GM18499 (cell line): ENCODE results near the gene ABRACL.

ENCODE experiments used
- ATAC-seq: cut with Tn5 transposase; IDR thresholded peaks from one replicate; pipeline ENCODE4 v1.9.1; 2021; ENCODE audit warnings: moderate number of reproducible peaks; ENCODE audit not compliant: insufficient read depth, unreplicated experiment

Gene ABRACL

GRCh38 chr6:139050770-139051313, 22.3 kb downstream of the ABRACL start:
- ATAC-seq: no peak

GRCh38 chr6:139051396-139052060, 23.0 kb downstream of the ABRACL start:
- ATAC-seq: no peak

- ATAC-seq: no peak
Measured at GRCh38 chr6:139053382-139053781, 24.8 kb downstream of the ABRACL start.

- ATAC-seq: no peak
Measured at GRCh38 chr6:139054001-139054400, 25.5 kb downstream of the ABRACL start.

GRCh38 chr6:139055709-139056108, 27.2 kb downstream of the ABRACL start:
- no peak for ATAC-seq

GRCh38 chr6:139058029-139058428, 29.5 kb downstream of the ABRACL start:
- no peak for ATAC-seq

- ATAC-seq: no peak
Measured at GRCh38 chr6:139060332-139060731, 31.8 kb downstream of the ABRACL start.

- no peak for ATAC-seq
Measured at GRCh38 chr6:139062932-139063646, 34.5 kb downstream of the ABRACL start.

GRCh38 chr6:139064981-139065665, 36.6 kb downstream of the ABRACL start:
- ATAC-seq: no peak

GRCh38 chr6:139066080-139066479, 37.5 kb downstream of the ABRACL start:
- no peak for ATAC-seq

GRCh38 chr6:139068846-139069245, 40.3 kb downstream of the ABRACL start:
- no peak for ATAC-seq

- ATAC-seq: no peak
Measured at GRCh38 chr6:139073118-139073517, 44.6 kb downstream of the ABRACL start.

GRCh38 chr6:139079018-139079417, 50.5 kb downstream of the ABRACL start:
- ATAC-seq: no peak

GRCh38 chr6:139080255-139080920, 51.8 kb downstream of the ABRACL start:
- no peak for ATAC-seq

GRCh38 chr6:139081471-139081870, 52.9 kb downstream of the ABRACL start:
- ATAC-seq: no peak

- no peak for ATAC-seq
Measured at GRCh38 chr6:139082370-139082769, 53.8 kb downstream of the ABRACL start.

- ATAC-seq: no peak
Measured at GRCh38 chr6:139091826-139092225, 63.3 kb downstream of the ABRACL start.
